BE2C (cell line): ENCODE measurements around the gene RNF207.

Source experiments
- DNase-seq: peaks from one replicate; pipeline ENCODE4 v3.0.0-alpha.2; 2020
- H3K27me3 ChIP-seq: fragments of 250-450 bp; sonication (Bioruptor Pico); 2 replicates; pipeline ENCODE4 v1.5.1; 2020; ENCODE audit warnings: mild to moderate bottlenecking
- H3K36me3 ChIP-seq: fragments of 250-450 bp; sonication (Bioruptor Pico); 2 replicates; pipeline ENCODE4 v1.5.1; 2020; ENCODE audit warnings: mild to moderate bottlenecking
- H3K4me1 ChIP-seq: fragments of 250-450 bp; sonication (Bioruptor Pico); 2 replicates; pipeline ENCODE4 v1.5.1; 2020
- H3K4me3 ChIP-seq: 2 replicates; pipeline ENCODE4 v1.5.1; 2011; ENCODE audit warnings: low read depth, low read length
- H3K9me3 ChIP-seq: fragments of 250-450 bp; sonication (Bioruptor Pico); 2 replicates; pipeline ENCODE4 v1.5.1; 2020
- TF ChIP-seq, protein P1 (sequence below): IDR thresholded peaks from 2 replicates; pipeline ENCODE4 v1.5.1; 2012; ENCODE audit warnings: mild to moderate bottlenecking, low read depth, low read length

RNF207 gene

DNA sequence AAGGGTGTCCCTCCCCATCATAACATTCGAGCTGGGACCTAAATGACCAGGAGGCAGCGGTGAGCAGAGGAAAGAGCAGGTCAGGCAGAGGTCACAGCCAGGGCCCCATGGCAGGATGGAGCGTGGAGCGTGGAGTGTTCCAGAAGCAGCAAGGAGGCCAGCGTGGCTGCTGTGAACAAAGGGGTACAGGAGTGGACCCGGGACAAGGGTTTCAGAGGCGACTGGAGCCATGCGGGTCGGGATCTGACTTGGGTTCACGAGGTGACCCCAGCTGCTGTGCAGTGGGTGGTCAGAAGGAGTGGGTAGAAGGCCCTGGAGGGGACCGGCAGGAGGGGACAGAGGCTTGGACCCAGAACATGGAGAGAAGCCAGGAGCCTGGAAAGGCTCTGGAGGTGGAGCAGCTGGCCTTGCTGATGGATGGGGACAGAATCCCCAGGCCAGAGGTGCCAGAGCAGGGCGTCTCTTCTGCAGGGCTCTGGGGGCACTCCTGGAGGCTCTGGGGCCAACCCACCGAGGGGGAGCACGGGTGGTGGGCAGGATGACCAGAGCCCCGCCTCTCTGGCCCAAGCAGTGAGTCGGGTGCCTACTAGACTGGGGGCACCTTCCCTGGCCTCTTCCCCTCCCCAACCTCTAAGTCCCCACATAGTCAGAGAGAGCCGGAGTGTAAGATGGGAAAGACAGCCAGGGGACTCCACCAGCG, 28.1 kb upstream of the RNF207 start:
- TF ChIP-seq, protein P1, sequence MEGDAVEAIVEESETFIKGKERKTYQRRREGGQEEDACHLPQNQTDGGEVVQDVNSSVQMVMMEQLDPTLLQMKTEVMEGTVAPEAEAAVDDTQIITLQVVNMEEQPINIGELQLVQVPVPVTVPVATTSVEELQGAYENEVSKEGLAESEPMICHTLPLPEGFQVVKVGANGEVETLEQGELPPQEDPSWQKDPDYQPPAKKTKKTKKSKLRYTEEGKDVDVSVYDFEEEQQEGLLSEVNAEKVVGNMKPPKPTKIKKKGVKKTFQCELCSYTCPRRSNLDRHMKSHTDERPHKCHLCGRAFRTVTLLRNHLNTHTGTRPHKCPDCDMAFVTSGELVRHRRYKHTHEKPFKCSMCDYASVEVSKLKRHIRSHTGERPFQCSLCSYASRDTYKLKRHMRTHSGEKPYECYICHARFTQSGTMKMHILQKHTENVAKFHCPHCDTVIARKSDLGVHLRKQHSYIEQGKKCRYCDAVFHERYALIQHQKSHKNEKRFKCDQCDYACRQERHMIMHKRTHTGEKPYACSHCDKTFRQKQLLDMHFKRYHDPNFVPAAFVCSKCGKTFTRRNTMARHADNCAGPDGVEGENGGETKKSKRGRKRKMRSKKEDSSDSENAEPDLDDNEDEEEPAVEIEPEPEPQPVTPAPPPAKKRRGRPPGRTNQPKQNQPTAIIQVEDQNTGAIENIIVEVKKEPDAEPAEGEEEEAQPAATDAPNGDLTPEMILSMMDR = no peak
- H3K4me3 ChIP-seq = no peak overlapping the region
- no peak for DNase-seq
- H3K36me3 ChIP-seq = no peaks in the 10 kb centered on the region
- H3K9me3 ChIP-seq = no peaks in the 10 kb centered on the region
- peaks cover 29% of the 10 kb centered on the region for H3K27me3 ChIP-seq
- no peaks in the 10 kb centered on the region for H3K4me1 ChIP-seq

DNA sequence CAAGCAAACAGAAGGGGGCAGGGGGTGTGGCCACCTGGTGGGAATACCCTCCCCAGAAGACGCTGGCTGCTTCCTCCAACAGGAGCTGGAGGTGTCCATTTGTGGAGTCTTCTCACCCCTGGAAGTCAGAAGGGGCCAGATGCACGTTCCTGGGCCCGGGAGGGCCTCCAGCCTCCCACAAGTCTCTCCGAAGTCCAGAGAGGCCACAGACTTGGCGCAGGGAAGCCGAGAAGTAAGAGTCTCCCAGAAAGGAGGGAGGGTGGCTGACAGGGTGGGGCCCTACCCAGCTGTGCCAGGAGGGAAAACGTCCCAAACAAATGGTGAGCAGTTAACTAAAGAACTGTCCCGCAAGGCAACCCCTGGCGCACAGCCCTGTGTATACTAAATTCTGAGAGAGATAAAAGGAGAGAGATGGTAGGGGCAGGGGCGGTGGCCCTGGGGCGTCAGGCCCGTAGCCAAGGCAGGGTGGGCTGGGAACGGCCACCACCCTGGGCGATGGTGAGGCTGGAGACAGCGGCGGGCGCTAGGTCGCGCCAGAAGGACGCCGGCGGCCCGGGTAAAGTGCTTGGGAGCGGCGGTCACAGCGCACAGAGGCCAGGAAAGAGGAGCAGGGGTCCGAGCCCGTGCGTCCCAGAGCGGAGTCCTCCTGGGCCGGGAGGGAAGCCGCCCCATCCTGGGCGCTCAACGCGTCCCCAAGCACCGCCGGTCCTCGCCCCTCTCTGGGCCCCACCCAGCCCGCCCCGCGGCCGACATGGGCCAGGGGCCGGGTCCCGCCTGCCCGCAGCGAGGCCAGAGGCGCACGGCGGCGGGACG, 27.0 kb upstream of the RNF207 start:
- no peak for DNase-seq
- TF ChIP-seq, protein P1 = no peak
- Histone ChIP-seq H3K4me3 (no peak overlapping the region), H3K36me3 (no peaks in the 10 kb centered on the region), H3K4me1 (no peaks in the 10 kb centered on the region), H3K9me3 (no peaks in the 10 kb centered on the region), H3K27me3 (peaks cover 29% of the 10 kb centered on the region)

DNA sequence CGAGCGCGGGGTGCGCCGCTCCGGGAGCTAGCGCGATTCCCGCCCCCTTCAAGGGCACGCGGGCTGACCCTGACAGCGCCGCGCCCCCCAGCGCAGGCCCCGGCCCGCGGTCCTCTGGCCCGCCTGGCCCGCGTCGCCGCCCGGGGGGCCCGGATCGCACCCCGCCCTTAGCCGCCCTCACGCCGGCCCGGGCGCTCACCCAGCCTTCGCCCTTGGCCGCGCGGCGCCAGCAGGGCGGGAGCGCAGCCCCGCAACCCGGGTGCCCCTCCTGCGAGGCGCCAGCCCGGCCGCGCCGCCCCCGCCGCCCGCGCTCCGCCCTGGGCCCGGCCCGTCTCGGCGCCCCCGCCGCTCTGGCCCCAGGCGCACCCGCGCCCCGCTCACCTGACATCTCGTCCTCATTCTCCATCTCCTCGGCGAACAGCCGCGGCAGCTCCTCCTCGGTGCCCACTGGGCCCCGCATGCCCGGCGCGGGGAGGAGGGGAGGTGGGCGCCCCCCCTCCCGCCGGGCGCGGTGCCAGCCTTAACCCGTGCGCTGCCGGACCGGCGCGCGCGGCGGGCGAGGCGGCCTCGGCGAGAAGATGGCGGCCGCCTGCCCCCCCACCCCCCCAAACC, 26.2 kb upstream of the RNF207 start:
- H3K4me3 ChIP-seq = no peak overlapping the region
- H3K36me3 ChIP-seq = no peaks in the 10 kb centered on the region; the same call in 1 of the 2 replicates
- TF ChIP-seq, protein P1 = no peak
- H3K4me1 ChIP-seq = no peaks in the 10 kb centered on the region
- no peaks in the 10 kb centered on the region for H3K9me3 ChIP-seq
- H3K27me3 ChIP-seq = peaks cover 29% of the 10 kb centered on the region
- no peak for DNase-seq

DNA sequence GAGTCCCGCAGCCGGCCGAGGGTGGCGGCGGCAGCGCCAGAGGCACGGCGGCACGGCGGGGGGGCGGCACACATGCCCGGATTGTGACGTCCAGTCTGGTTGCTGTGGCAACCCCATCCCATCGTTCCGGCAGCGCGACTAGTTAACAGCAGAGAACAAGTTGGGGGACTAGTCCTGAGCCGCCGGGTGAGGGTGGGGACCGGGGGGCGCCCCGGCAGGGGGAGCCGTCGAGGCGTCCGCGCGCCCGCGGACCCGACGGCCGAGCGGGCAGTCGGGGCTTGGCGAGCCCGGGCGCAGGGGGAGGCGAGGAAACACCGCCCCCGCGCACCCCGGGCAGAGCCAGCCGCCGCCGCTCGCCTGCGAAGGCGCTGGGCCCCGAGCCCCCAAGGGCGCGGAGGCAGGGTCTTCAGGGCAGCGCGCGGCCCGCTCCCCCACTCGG, 25.6 kb upstream of the RNF207 start, which contains the start of gene CHD5:
CHD5 (minus strand) TSS at position 54 of the 439 bp plus-strand sequence. CDS start 298 bp downstream, outside the sequence.
- Histone ChIP-seq H3K4me1 (no peaks in the 10 kb centered on the region), H3K36me3 (peaks cover 2% of the 10 kb centered on the region), H3K27me3 (peaks cover 29% of the 10 kb centered on the region), H3K4me3 (no peak within 1 kb of the TSS), H3K9me3 (no peaks in the 10 kb centered on the region)
- DNase-seq = no peak
- TF ChIP-seq, protein P1 = no peak

DNA sequence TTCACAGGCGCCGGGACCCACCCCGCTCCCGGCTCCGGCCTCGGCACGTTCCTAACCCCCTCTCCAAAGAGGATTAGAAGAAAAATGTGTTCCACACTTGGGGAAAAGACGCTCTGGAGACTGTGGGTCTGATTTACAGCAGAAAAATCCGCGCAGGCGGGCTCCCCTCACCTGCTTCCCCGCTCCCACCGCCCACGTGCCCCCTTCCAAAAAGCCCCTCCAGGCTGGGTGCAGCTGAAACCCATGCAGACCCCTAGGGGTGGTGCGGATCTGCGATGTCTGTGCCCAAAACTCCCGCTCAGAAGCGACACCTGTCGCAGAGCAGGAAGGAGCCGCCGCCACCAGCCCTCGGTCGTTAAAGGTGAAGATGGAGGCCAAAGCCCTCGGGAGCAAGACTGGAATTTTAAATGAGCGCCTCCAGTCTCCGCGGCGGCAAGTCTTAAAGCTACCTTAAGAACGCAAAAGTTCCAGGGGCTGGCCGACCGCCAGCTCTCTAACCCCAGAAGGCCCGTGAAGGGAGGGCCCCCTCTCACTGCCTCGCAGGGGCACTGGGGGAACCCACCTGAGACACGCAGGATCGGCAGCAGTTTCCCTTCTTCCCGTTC, 25.1 kb upstream of the RNF207 start:
- TF ChIP-seq, protein P1 = no peak
- peaks cover 8% of the 10 kb centered on the region for H3K36me3 ChIP-seq
- no peaks in the 10 kb centered on the region for H3K9me3 ChIP-seq
- no peak for DNase-seq
- H3K27me3 ChIP-seq = peaks cover 29% of the 10 kb centered on the region
- H3K4me1 ChIP-seq = no peaks in the 10 kb centered on the region
- H3K4me3 ChIP-seq = no peak overlapping the region
